ENCODE results near the gene PLA2R1. TPM values are rescaled to one million over a fixed set of nuclear protein-coding genes. Genes with fewer than 3 reads are reported as not detected.

The PLA2R1 gene
- total RNA-seq, 1 experiment from 2014 or later = 5.7 TPM

DNA sequence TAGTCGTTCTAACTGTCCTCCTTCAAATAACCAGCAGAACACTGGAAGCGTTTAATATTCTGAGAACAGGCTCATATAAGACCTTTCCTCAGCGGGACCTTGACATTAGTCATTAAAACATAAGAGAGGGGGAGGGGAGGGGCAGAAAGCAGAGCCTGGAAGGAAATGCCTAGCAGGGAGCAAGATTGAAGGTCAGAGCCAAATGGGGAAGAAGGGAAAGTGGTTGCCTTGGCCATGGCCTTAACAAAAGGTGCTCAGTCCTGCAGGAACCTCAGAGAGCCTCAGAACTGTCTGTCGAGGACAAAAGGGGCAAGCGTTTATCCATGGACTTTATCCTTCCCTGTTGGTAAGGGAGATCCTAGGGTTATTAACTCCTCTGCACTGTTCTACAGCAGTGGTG, 856 bp upstream of the PLA2R1 start:
- Histone ChIP-seq H3K4me3 (ENCODE audit: low read depth in 2 of 2, low read length in 2 of 2) (peak overlapping the region; percentile 61 to 79; a peak in 3 of 4 replicates), H3K36me3 (ENCODE audit: control insufficient read depth, insufficient read depth, low read length) (no peaks in the 10 kb centered on the region), H3K4me1 (ENCODE audit: control insufficient read depth, insufficient read depth, low read length) (peaks cover 8% of the 10 kb centered on the region; the same call in 1 of the 2 replicates), H3K9me3 (ENCODE audit: control insufficient read depth, insufficient read depth, low read depth, low read length) (peaks cover 6% of the 10 kb centered on the region; the same call in 1 of the 2 replicates), H3K27ac (ENCODE audit: low read length) (0 out of 2 replicates have a peak overlapping the region, but pooled peaks have one; percentile 11), H3K27me3 (ENCODE audit: control insufficient read depth, insufficient read depth, low read length) (peaks cover 2% of the 10 kb centered on the region; the same call in 1 of the 2 replicates)
- ATAC-seq = no peak
- ChIA-PET POLR2A (no interaction called here), CTCF (no interaction called here)
- in situ Hi-C loops (cut with HindIII; ENCODE audit: low pct_unique_long_range_greater_than_20kb, low sequenced_read_pairs) = no loop called here
- no peak for DNase-seq (ENCODE audit: low read depth, low spot score)
- intact Hi-C loops (cut with micrococcal nuclease; ENCODE audit: unreplicated experiment) = no loop called here
- TF ChIP-seq POLR2AphosphoS5 (IDR thresholded peaks at IDR 0.05; ENCODE audit: low read depth, low read length) (no peak), TCF7L2 (IDR thresholded peaks at IDR 0.05; ENCODE audit: low read depth, low read length) (no peak), SIN3A (IDR thresholded peaks at IDR 0.05; ENCODE audit: borderline replicate concordance, insufficient read depth, low read depth, low read length) (no peak)
- TF ChIP-seq, protein P1, sequence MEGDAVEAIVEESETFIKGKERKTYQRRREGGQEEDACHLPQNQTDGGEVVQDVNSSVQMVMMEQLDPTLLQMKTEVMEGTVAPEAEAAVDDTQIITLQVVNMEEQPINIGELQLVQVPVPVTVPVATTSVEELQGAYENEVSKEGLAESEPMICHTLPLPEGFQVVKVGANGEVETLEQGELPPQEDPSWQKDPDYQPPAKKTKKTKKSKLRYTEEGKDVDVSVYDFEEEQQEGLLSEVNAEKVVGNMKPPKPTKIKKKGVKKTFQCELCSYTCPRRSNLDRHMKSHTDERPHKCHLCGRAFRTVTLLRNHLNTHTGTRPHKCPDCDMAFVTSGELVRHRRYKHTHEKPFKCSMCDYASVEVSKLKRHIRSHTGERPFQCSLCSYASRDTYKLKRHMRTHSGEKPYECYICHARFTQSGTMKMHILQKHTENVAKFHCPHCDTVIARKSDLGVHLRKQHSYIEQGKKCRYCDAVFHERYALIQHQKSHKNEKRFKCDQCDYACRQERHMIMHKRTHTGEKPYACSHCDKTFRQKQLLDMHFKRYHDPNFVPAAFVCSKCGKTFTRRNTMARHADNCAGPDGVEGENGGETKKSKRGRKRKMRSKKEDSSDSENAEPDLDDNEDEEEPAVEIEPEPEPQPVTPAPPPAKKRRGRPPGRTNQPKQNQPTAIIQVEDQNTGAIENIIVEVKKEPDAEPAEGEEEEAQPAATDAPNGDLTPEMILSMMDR (IDR thresholded peaks at IDR 0.05) = no peak
- TF ChIP-seq, protein P2, sequence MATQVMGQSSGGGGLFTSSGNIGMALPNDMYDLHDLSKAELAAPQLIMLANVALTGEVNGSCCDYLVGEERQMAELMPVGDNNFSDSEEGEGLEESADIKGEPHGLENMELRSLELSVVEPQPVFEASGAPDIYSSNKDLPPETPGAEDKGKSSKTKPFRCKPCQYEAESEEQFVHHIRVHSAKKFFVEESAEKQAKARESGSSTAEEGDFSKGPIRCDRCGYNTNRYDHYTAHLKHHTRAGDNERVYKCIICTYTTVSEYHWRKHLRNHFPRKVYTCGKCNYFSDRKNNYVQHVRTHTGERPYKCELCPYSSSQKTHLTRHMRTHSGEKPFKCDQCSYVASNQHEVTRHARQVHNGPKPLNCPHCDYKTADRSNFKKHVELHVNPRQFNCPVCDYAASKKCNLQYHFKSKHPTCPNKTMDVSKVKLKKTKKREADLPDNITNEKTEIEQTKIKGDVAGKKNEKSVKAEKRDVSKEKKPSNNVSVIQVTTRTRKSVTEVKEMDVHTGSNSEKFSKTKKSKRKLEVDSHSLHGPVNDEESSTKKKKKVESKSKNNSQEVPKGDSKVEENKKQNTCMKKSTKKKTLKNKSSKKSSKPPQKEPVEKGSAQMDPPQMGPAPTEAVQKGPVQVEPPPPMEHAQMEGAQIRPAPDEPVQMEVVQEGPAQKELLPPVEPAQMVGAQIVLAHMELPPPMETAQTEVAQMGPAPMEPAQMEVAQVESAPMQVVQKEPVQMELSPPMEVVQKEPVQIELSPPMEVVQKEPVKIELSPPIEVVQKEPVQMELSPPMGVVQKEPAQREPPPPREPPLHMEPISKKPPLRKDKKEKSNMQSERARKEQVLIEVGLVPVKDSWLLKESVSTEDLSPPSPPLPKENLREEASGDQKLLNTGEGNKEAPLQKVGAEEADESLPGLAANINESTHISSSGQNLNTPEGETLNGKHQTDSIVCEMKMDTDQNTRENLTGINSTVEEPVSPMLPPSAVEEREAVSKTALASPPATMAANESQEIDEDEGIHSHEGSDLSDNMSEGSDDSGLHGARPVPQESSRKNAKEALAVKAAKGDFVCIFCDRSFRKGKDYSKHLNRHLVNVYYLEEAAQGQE (IDR thresholded peaks at IDR 0.05; ENCODE audit: insufficient read depth in 1 of 2, low read depth in 2 of 2, low read length in 1 of 2) = no peak
- no TSS peak for BruUV-seq (replicated peaks)

DNA sequence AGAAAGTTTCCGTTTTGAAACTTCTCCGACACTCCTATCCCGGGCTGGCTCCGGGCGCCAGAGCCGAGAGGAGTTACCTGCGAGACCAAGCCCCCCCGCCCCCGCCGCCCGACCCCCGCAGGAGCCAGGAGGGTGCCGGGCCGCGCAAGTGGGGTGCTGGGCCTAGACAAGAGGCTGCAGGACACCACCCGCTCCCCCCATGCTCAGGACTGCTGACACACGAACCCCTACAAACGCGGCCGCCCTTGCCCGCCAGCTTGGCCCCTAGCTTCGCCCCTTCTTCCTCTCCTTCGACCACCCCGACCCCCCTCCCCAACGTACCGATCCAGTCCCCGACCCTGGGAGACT, 497 bp downstream of the PLA2R1 start:
- POLR2A ChIA-PET = no interaction called here
- no peak for DNase-seq (ENCODE audit: low read depth, low spot score)
- Histone ChIP-seq H3K27me3 (ENCODE audit: control insufficient read depth, insufficient read depth, low read length) (peaks cover 2% of the 10 kb centered on the region; the same call in 1 of the 2 replicates), H3K36me3 (ENCODE audit: control insufficient read depth, insufficient read depth, low read length) (no peaks in the 10 kb centered on the region), H3K4me1 (ENCODE audit: control insufficient read depth, insufficient read depth, low read length) (peaks cover 8% of the 10 kb centered on the region; the same call in 1 of the 2 replicates), H3K4me3 (ENCODE audit: low read depth in 2 of 2, low read length in 2 of 2) (peak overlapping the region; percentile 61 to 79), H3K27ac (ENCODE audit: low read length) (0 out of 2 replicates have a peak overlapping the region, but pooled peaks have one; percentile 11), H3K9me3 (ENCODE audit: control insufficient read depth, insufficient read depth, low read depth, low read length) (no peaks in the 10 kb centered on the region)
- TF ChIP-seq TCF7L2 (IDR thresholded peaks at IDR 0.05; ENCODE audit: low read depth, low read length) = no peak
- CTCF ChIA-PET = no interaction called here
- ATAC-seq = peak; percentile 7; the same call in 1 of the 2 replicates
- intact Hi-C loops (cut with micrococcal nuclease; ENCODE audit: unreplicated experiment) (no loop called here), in situ Hi-C loops (cut with HindIII; ENCODE audit: low pct_unique_long_range_greater_than_20kb, low sequenced_read_pairs) (no loop called here)
- BruUV-seq (replicated peaks) = no TSS peak

DNA sequence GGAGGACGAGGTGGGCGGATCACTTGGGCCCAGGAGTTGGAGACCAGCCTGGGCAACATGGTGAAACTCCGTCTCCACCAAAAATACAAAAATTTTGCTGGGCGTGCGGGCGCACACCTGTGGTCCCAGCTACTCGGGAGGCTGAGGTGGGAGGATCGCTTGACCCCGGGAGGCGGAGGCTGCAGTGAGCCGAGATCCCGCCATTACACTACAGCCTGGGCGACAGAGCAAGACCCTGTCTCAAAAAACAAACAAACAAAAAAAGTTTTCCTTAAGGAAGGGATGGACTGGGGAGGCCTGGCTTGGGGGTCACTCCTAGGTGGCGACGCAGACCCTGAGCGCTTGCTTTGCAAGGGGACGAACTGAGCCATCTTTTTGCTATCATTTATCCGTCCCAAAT, 882 bp downstream of the PLA2R1 start:
- ChIA-PET CTCF (no interaction called here), POLR2A (no interaction called here)
- no peak for DNase-seq (ENCODE audit: low read depth, low spot score)
- Histone ChIP-seq H3K4me3 (ENCODE audit: low read depth in 2 of 2, low read length in 2 of 2) (peak overlapping the region; percentile 61 to 79), H3K27me3 (ENCODE audit: control insufficient read depth, insufficient read depth, low read length) (peaks cover 2% of the 10 kb centered on the region; the same call in 1 of the 2 replicates), H3K9me3 (ENCODE audit: control insufficient read depth, insufficient read depth, low read depth, low read length) (no peaks in the 10 kb centered on the region), H3K4me1 (ENCODE audit: control insufficient read depth, insufficient read depth, low read length) (peaks cover 8% of the 10 kb centered on the region; the same call in 1 of the 2 replicates), H3K27ac (ENCODE audit: low read length) (no peak overlapping the region), H3K36me3 (ENCODE audit: control insufficient read depth, insufficient read depth, low read length) (no peaks in the 10 kb centered on the region)
- TF ChIP-seq, protein P1 (IDR thresholded peaks at IDR 0.05) = no peak
- TF ChIP-seq SIN3A (IDR thresholded peaks at IDR 0.05; ENCODE audit: borderline replicate concordance, insufficient read depth, low read depth, low read length) (no peak), TCF7L2 (IDR thresholded peaks at IDR 0.05; ENCODE audit: low read depth, low read length) (no peak), POLR2AphosphoS5 (IDR thresholded peaks at IDR 0.05; ENCODE audit: low read depth, low read length) (no peak)
- TF ChIP-seq, protein P2 (IDR thresholded peaks at IDR 0.05; ENCODE audit: insufficient read depth in 1 of 2, low read depth in 2 of 2, low read length in 1 of 2) = no peak
- intact Hi-C loops (cut with micrococcal nuclease; ENCODE audit: unreplicated experiment) (no loop called here), in situ Hi-C loops (cut with HindIII; ENCODE audit: low pct_unique_long_range_greater_than_20kb, low sequenced_read_pairs) (no loop called here)
- BruUV-seq (replicated peaks) = no TSS peak
- no peak for ATAC-seq

Data from Panc1 (cell line).